ENCODE results near the gene MPIG6B.

The MPIG6B gene

DNA sequence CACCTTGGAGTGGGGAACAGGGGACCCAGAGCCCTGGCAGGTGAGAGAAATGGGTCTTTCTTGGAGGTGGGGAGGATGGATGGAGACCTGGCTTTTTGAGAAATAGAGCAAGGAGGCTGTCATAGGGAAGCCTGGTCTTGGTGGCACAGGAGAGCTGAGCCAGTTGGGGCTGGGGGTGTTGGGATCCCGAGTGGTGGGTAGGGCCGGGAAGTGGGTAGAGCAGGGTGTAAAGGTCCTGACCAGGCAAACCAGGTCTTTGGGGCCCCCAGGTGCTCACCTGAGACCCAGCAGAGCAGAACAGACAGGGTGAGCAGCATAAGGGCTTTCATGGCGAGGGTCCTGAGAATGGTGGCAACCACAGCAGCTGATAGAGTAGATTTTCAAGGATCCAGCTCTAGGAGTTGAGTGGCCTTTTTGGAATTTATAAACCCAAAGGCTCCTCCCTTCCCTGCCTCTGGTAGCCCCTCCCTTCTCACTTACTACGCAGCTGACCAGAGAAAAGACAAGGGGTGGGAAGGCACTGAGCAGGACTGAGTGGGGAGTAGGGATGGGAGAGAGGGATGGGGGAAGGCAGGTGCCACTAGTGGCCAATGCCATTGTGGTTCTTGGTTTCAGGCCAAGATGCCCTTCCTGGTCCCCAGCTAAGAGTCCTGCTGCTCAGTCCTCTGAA, 1.7 kb upstream of the MPIG6B start, which contains the start of gene LY6G6C:
LY6G6C (minus strand) TSS at position 396 of the 670 bp plus-strand sequence; CDS start at position 329, 67 bp downstream.
- no peaks in the 10 kb centered on the region for H3K79me2 ChIP-seq (ENCODE audit: low read length)
- H3K9me2 ChIP-seq (replicated peaks; ENCODE audit: insufficient read depth, low read length) = no peaks in the 10 kb centered on the region
- no peaks in the 10 kb centered on the region for H4K20me1 ChIP-seq (ENCODE audit: insufficient read depth, low read length)
- no peaks in the 10 kb centered on the region for H3K36me3 ChIP-seq (replicated peaks; ENCODE audit: insufficient read depth, low read length)
- no peaks in the 10 kb centered on the region for H3K27me3 ChIP-seq (replicated peaks; ENCODE audit: insufficient read depth, low read length)
- H3K4me1 ChIP-seq (ENCODE audit: low read length) = 0 out of 2 replicates have a peak, but pooled peaks cover 1% of the 10 kb centered on the region
- H3K27ac ChIP-seq (ENCODE audit: low read length) = no peak within 1 kb of the TSS
- H2AFZ ChIP-seq (ENCODE audit: low read length) = no peak within 1 kb of the TSS
- no peak for TF ChIP-seq CTCF (IDR thresholded peaks at IDR 0.05; ENCODE audit: low read length)
- no peak for TF ChIP-seq EZH2 (optimal IDR thresholded peaks at IDR 0.05; ENCODE audit: low read depth, low read length)
- no peak for TF ChIP-seq EZH2phosphoT487 (IDR thresholded peaks at IDR 0.05; ENCODE audit: low read length)
- H3K9me3 ChIP-seq (replicated peaks; ENCODE audit: insufficient read depth, low read length) = no peaks in the 10 kb centered on the region
- DNase-seq = no peak
- H3K9ac ChIP-seq (ENCODE audit: low read length) = no peak within 1 kb of the TSS
- peaks cover 8% of the 10 kb centered on the region; the same call in 1 of the 2 replicates for H3F3A ChIP-seq (ENCODE audit: insufficient read depth, low read length)
- H3K4me3 ChIP-seq (ENCODE audit: low read length) = no peak within 1 kb of the TSS
- no peak within 1 kb of the TSS for H3K4me2 ChIP-seq (ENCODE audit: low read depth, low read length)

DNA sequence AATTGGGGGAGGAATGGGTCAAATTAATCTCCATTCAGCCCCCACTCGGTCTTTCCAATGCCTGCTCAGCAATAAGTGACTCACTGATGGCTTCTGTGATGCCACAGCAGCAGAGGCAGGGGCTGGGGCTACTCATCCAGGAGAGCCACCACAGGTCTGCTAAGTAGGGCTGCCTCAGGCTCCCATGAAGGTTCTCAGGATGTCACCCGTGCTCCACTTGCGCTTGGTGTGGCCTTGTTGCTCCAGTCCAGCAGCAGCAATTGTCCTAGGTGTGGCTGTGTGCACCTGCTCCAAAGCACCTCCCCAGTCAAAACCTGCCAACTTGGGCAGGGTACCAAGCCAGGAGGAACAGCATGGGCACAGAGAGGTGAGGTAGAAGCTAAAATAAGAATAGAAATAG, 1.0 kb upstream of the MPIG6B start:
- Histone ChIP-seq H3K27ac (ENCODE audit: low read length) (no peak overlapping the region), H3K27me3 (replicated peaks; ENCODE audit: insufficient read depth, low read length) (no peaks in the 10 kb centered on the region), H3K9me3 (replicated peaks; ENCODE audit: insufficient read depth, low read length) (no peaks in the 10 kb centered on the region), H3K79me2 (ENCODE audit: low read length) (no peaks in the 10 kb centered on the region), H3F3A (ENCODE audit: insufficient read depth, low read length) (peaks cover 14% of the 10 kb centered on the region), H3K9me2 (replicated peaks; ENCODE audit: insufficient read depth, low read length) (no peaks in the 10 kb centered on the region), H4K20me1 (ENCODE audit: insufficient read depth, low read length) (no peaks in the 10 kb centered on the region), H3K9ac (ENCODE audit: low read length) (no peak overlapping the region), H3K4me2 (ENCODE audit: low read depth, low read length) (no peak overlapping the region), H3K4me3 (ENCODE audit: low read length) (no peak overlapping the region), H2AFZ (ENCODE audit: low read length) (no peak overlapping the region), H3K4me1 (ENCODE audit: low read length) (peaks cover 8% of the 10 kb centered on the region), H3K36me3 (replicated peaks; ENCODE audit: insufficient read depth, low read length) (no peaks in the 10 kb centered on the region)
- no peak for TF ChIP-seq EZH2 (optimal IDR thresholded peaks at IDR 0.05; ENCODE audit: low read depth, low read length)
- TF ChIP-seq CTCF (IDR thresholded peaks at IDR 0.05; ENCODE audit: low read length) = no peak
- TF ChIP-seq EZH2phosphoT487 (IDR thresholded peaks at IDR 0.05; ENCODE audit: low read length) = no peak
- no peak for DNase-seq

DNA sequence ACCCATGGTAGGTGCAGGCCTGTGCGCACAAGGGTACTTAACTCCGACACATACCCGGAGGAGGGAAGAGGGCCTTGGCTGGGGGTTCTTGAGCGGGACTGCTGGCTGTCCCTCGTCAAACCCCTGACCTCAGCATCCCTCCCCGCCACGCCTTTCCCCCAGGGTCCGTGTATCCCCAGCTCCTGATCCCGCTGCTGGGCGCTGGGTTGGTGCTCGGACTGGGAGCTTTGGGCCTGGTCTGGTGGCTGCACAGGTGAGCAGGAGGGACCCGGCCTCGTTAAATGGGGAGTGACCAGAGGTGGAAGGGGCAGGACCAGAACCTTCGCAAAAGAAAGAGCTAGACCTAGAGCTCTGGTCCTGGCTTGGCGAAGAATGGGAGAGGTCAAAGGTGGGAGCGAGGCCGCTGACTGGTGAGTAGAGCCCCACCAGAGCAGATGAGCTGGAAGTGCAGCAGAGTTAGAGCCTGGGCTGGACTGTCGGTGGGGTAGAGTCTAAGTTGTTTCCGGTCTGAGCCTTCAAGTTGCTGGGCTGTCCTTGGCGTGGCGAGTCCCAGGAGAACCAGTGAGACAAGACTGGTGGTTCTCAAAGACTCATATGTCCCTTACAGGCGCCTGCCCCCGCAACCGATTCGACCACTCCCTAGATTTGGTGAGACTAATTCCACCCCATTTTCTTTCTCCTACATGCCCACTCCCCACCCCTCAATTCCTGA, 963 bp downstream of the MPIG6B start:
- peaks cover 28% of the 10 kb centered on the region for H3K4me1 ChIP-seq (ENCODE audit: low read length)
- no peak for DNase-seq
- H3F3A ChIP-seq (ENCODE audit: insufficient read depth, low read length) = peaks cover 32% of the 10 kb centered on the region
- no peaks in the 10 kb centered on the region for H3K9me3 ChIP-seq (replicated peaks; ENCODE audit: insufficient read depth, low read length)
- H3K79me2 ChIP-seq (ENCODE audit: low read length) = peaks cover 8% of the 10 kb centered on the region; the same call in 1 of the 2 replicates
- no peak overlapping the region for H3K4me3 ChIP-seq (ENCODE audit: low read length)
- H3K4me2 ChIP-seq (ENCODE audit: low read depth, low read length) = no peak overlapping the region
- H3K9ac ChIP-seq (ENCODE audit: low read length) = no peak overlapping the region
- H3K27me3 ChIP-seq (replicated peaks; ENCODE audit: insufficient read depth, low read length) = no peaks in the 10 kb centered on the region
- no peak overlapping the region for H2AFZ ChIP-seq (ENCODE audit: low read length)
- H3K36me3 ChIP-seq (replicated peaks; ENCODE audit: insufficient read depth, low read length) = no peaks in the 10 kb centered on the region
- H3K9me2 ChIP-seq (replicated peaks; ENCODE audit: insufficient read depth, low read length) = no peaks in the 10 kb centered on the region
- no peaks in the 10 kb centered on the region for H4K20me1 ChIP-seq (ENCODE audit: insufficient read depth, low read length)
- no peak overlapping the region for H3K27ac ChIP-seq (ENCODE audit: low read length)
- TF ChIP-seq EZH2 (optimal IDR thresholded peaks at IDR 0.05; ENCODE audit: low read depth, low read length) (no peak), CTCF (IDR thresholded peaks at IDR 0.05; ENCODE audit: low read length) (no peak), EZH2phosphoT487 (IDR thresholded peaks at IDR 0.05; ENCODE audit: low read length) (no peak)

Measured in MM.1S (cell line).